ENCODE measurements around the gene ASXL3.

The ASXL3 gene

GRCh38 chr18:33755391-33755790, 177.4 kb downstream of the ASXL3 start:
- TF ChIP-seq ESRRG (CRISPR knock-in tag; IDR thresholded peaks at IDR 0.05) (no peak), ZNF70 (CRISPR knock-in tag; IDR thresholded peaks at IDR 0.05) (no peak), PPARA (CRISPR knock-in tag; IDR thresholded peaks at IDR 0.05; ENCODE audit: borderline replicate concordance) (no peak), POU6F1 (CRISPR knock-in tag; IDR thresholded peaks at IDR 0.05; ENCODE audit: borderline replicate concordance, low read depth) (no peak), CSDC2 (CRISPR knock-in tag; IDR thresholded peaks at IDR 0.05) (no peak), GLIS3 (CRISPR knock-in tag; IDR thresholded peaks at IDR 0.05) (no peak), ISL1 (CRISPR knock-in tag; IDR thresholded peaks at IDR 0.05) (no peak), ZNF565 (CRISPR knock-in tag; conservative IDR thresholded peaks at IDR 0.05; ENCODE audit: low read depth) (no peak), ZNF8 (CRISPR knock-in tag; IDR thresholded peaks at IDR 0.05) (no peak), RARB (CRISPR knock-in tag; IDR thresholded peaks at IDR 0.05) (no peak), TCF4 (CRISPR knock-in tag; IDR thresholded peaks at IDR 0.05; ENCODE audit: borderline replicate concordance) (no peak)
- TF ChIP-seq, protein P1, sequence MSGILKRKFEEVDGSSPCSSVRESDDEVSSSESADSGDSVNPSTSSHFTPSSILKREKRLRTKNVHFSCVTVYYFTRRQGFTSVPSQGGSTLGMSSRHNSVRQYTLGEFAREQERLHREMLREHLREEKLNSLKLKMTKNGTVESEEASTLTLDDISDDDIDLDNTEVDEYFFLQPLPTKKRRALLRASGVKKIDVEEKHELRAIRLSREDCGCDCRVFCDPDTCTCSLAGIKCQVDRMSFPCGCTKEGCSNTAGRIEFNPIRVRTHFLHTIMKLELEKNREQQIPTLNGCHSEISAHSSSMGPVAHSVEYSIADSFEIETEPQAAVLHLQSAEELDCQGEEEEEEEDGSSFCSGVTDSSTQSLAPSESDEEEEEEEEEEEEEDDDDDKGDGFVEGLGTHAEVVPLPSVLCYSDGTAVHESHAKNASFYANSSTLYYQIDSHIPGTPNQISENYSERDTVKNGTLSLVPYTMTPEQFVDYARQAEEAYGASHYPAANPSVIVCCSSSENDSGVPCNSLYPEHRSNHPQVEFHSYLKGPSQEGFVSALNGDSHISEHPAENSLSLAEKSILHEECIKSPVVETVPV (CRISPR knock-in tag; IDR thresholded peaks at IDR 0.05): no peak
- TF ChIP-seq, protein P2, sequence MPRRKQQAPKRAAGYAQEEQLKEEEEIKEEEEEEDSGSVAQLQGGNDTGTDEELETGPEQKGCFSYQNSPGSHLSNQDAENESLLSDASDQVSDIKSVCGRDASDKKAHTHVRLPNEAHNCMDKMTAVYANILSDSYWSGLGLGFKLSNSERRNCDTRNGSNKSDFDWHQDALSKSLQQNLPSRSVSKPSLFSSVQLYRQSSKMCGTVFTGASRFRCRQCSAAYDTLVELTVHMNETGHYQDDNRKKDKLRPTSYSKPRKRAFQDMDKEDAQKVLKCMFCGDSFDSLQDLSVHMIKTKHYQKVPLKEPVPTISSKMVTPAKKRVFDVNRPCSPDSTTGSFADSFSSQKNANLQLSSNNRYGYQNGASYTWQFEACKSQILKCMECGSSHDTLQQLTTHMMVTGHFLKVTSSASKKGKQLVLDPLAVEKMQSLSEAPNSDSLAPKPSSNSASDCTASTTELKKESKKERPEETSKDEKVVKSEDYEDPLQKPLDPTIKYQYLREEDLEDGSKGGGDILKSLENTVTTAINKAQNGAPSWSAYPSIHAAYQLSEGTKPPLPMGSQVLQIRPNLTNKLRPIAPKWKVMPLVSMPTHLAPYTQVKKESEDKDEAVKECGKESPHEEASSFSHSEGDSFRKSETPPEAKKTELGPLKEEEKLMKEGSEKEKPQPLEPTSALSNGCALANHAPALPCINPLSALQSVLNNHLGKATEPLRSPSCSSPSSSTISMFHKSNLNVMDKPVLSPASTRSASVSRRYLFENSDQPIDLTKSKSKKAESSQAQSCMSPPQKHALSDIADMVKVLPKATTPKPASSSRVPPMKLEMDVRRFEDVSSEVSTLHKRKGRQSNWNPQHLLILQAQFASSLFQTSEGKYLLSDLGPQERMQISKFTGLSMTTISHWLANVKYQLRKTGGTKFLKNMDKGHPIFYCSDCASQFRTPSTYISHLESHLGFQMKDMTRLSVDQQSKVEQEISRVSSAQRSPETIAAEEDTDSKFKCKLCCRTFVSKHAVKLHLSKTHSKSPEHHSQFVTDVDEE (CRISPR knock-in tag; IDR thresholded peaks at IDR 0.05): no peak
- ATAC-seq: no peak

DNA sequence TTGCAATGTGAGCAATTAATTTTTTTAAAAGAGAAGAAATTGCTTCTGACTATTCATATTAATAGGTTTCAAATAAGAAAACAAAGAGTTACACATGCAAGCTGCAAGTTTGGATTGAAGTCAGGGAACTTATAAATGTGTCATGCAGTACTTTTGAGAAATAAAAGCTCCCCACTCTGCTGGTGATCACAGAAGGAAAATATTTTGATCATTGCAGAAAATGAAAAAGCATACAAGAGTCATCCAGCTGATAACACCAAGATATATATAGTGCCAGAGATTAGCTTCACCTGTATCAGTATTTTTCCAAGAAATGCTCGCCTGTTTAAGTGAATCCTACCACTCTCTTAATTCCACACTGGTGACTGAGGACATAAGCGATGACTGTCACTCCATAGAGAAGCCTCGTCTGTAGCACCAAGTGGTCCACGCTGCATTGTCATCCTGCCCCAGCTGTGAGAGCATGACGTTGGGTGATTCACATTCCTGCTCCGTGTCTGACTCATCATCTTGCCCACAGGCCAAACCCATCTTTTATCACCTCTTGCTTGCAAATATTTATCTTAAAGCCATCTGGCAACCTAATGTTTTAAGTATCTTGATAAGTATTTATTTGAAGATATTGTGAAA, 178.0 kb downstream of the ASXL3 start:
- no peak for ATAC-seq

GRCh38 chr18:33757037-33757436, 179.0 kb downstream of the ASXL3 start:
- no peak for ATAC-seq
- TF ChIP-seq TOX (CRISPR knock-in tag; IDR thresholded peaks at IDR 0.05; ENCODE audit: borderline replicate concordance): no peak
- no peak for TF ChIP-seq CREB5 (CRISPR knock-in tag; IDR thresholded peaks at IDR 0.05; ENCODE audit: low read depth)
- TF ChIP-seq ZNF70 (CRISPR knock-in tag; IDR thresholded peaks at IDR 0.05): no peak
- no peak for TF ChIP-seq ZNF565 (CRISPR knock-in tag; conservative IDR thresholded peaks at IDR 0.05; ENCODE audit: low read depth)
- TF ChIP-seq ZFP3 (CRISPR knock-in tag; IDR thresholded peaks at IDR 0.05): no peak
- TF ChIP-seq, protein P2 (CRISPR knock-in tag; IDR thresholded peaks at IDR 0.05): no peak
- TF ChIP-seq ZFP30 (CRISPR knock-in tag; IDR thresholded peaks at IDR 0.05): no peak
- no peak for TF ChIP-seq PPARA (CRISPR knock-in tag; IDR thresholded peaks at IDR 0.05; ENCODE audit: borderline replicate concordance)

More for the DNA sequence above, 178.0 kb downstream of the ASXL3 start:
- TF ChIP-seq ZNF70 (CRISPR knock-in tag; IDR thresholded peaks at IDR 0.05) (no peak), TCF4 (CRISPR knock-in tag; IDR thresholded peaks at IDR 0.05; ENCODE audit: borderline replicate concordance) (no peak), ISL1 (CRISPR knock-in tag; IDR thresholded peaks at IDR 0.05) (no peak), ZNF8 (CRISPR knock-in tag; IDR thresholded peaks at IDR 0.05) (no peak), PATZ1 (CRISPR knock-in tag; IDR thresholded peaks at IDR 0.05; ENCODE audit: borderline replicate concordance) (no peak), ZFP30 (CRISPR knock-in tag; IDR thresholded peaks at IDR 0.05) (no peak), CREB5 (CRISPR knock-in tag; IDR thresholded peaks at IDR 0.05; ENCODE audit: low read depth) (no peak), ARNTL (CRISPR knock-in tag; IDR thresholded peaks at IDR 0.05; ENCODE audit: borderline replicate concordance, low read depth) (no peak), GLIS3 (CRISPR knock-in tag; IDR thresholded peaks at IDR 0.05) (no peak), ZNF565 (CRISPR knock-in tag; conservative IDR thresholded peaks at IDR 0.05; ENCODE audit: low read depth) (no peak)
